IPS-NIHi11 (cell line): ENCODE measurements around the gene RNF144B.

ENCODE experiments used
- DNase-seq: peaks from one replicate; pipeline ENCODE4 v3.0.0; 2012; ENCODE audit warnings: mixed read lengths, low spot score

The RNF144B gene

GRCh38 chr6:18513253-18513798 is 126.2 kb downstream of the RNF144B start:
- no peak for DNase-seq

- no peak for DNase-seq
These were observed 127.0 kb downstream of the RNF144B start for GRCh38 chr6:18514180-18514579.

GRCh38 chr6:18515767-18516166 is 128.6 kb downstream of the RNF144B start:
- DNase-seq, result no peak
